Transverse colon (tissue), 4 donors: ENCODE results near the gene CST4.

Source experiments
- POLR2A ChIP-seq: fragments of 450-650 bp; IDR thresholded peaks from one replicate; pipeline ENCODE4 v1.6.1; 2016; ENCODE audit warnings: antibody characterized with exemption, mild to moderate bottlenecking, moderate library complexity
- POLR2AphosphoS5 ChIP-seq, 3 donors: sonication (generic); formaldehyde crosslinking; IDR thresholded peaks; one replicate each; pipeline ENCODE4 v1.6.1; 2016; ENCODE audit warnings: antibody characterized with exemption in 3 of 3
- TF ChIP-seq, protein P1 (sequence below), 5 experiments: fragments of 200-600 bp in 3 of 5; fragments of 450-650 bp in 2 of 5; sonication (generic) in 3 of 5; IDR thresholded peaks; 1 replicate in 2 of 5; 2 replicates in 3 of 5; pipeline ENCODE4 v1.5.1; 2016 to 2017; ENCODE audit warnings: antibody characterized with exemption in 5 of 5, inconsistent platforms in 3 of 5, mild to moderate bottlenecking in 2 of 5, moderate library complexity in 1 of 5

GRCh38 chr20:23684261-23684660, 4.6 kb downstream of the CST4 start:
- TF ChIP-seq, protein P1, sequence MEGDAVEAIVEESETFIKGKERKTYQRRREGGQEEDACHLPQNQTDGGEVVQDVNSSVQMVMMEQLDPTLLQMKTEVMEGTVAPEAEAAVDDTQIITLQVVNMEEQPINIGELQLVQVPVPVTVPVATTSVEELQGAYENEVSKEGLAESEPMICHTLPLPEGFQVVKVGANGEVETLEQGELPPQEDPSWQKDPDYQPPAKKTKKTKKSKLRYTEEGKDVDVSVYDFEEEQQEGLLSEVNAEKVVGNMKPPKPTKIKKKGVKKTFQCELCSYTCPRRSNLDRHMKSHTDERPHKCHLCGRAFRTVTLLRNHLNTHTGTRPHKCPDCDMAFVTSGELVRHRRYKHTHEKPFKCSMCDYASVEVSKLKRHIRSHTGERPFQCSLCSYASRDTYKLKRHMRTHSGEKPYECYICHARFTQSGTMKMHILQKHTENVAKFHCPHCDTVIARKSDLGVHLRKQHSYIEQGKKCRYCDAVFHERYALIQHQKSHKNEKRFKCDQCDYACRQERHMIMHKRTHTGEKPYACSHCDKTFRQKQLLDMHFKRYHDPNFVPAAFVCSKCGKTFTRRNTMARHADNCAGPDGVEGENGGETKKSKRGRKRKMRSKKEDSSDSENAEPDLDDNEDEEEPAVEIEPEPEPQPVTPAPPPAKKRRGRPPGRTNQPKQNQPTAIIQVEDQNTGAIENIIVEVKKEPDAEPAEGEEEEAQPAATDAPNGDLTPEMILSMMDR (IDR thresholded peaks at IDR 0.05) = no peak
- TF ChIP-seq POLR2A (no peak), POLR2AphosphoS5 (IDR thresholded peaks at IDR 0.05) (no peak)
